Fibroblast of lung (primary cell): ENCODE measurements around the gene MOG.

Experiments
- CTCF ChIP-seq, 2 donors: IDR thresholded peaks in 1 of 2; conservative IDR thresholded peaks in 1 of 2; 1 replicate in 1 of 2; 2 replicates in 1 of 2; pipeline ENCODE4 v1.5.1; 2011 to 2012; ENCODE audit warnings: low read length in 2 of 2, control low read depth in 1 of 2, inconsistent platforms in 1 of 2, low read depth in 1 of 2, mild to moderate bottlenecking in 1 of 2
- EZH2 ChIP-seq: IDR thresholded peaks from 2 replicates; pipeline ENCODE4 v1.5.1; 2012; ENCODE audit warnings: low read length, control low read depth, mild to moderate bottlenecking; ENCODE audit errors: missing control alignments

GRCh38 chr6:29673161-29673560, 16.3 kb downstream of the MOG start:
- TF ChIP-seq CTCF (conservative IDR thresholded peaks at IDR 0.05 in 1 of 2, IDR thresholded peaks at IDR 0.05 in 1 of 2; ENCODE audit: low read depth in 1 of 2, low read length in 2 of 2) (no peak), EZH2 (no peak)
